ENCODE measurements around the gene IL16. TPM values are rescaled to one million over a fixed set of nuclear protein-coding genes. Genes with fewer than 3 reads are reported as not detected.

The IL16 gene
- total and polyA plus RNA-seq, 4 donors = 1.9 to 6.9 (median 4.4) TPM

GRCh38 chr15:81362790-81363189, 166.1 kb downstream of the IL16 start:
- Histone ChIP-seq H3K9me3 (ENCODE audit: control insufficient read depth in 4 of 4, low read length in 3 of 4) (no peaks in the 10 kb centered on the region), H3K4me1 (ENCODE audit: control insufficient read depth in 4 of 4, insufficient read depth in 4 of 4, low read length in 3 of 4) (no peaks in the 10 kb centered on the region), H3K4me3 (ENCODE audit: low read depth in 1 of 3, low read length in 3 of 3) (no peak overlapping the region), H3K9ac (ENCODE audit: low read depth in 1 of 2, low read length in 2 of 2) (no peak overlapping the region), H3K36me3 (ENCODE audit: control insufficient read depth in 4 of 4, insufficient read depth in 3 of 4, low read depth in 1 of 4, low read length in 3 of 4) (peaks cover 0 to 11% (median 10%) of the 10 kb centered on the region in 4 donors), H3K27me3 (ENCODE audit: control insufficient read depth in 4 of 4, insufficient read depth in 4 of 4, low read length in 3 of 4) (no peaks in the 10 kb centered on the region), H3K27ac (ENCODE audit: low read depth in 1 of 2, low read length in 2 of 2) (no peak overlapping the region)
- 96% methylated on average over 11 of the region's 11 CpGs for WGBS
- TF ChIP-seq NR2F2 (IDR thresholded peaks at IDR 0.05) (no peak), ATF3 (IDR thresholded peaks at IDR 0.05) (no peak), TAF1 (conservative IDR thresholded peaks at IDR 0.05) (no peak), FOXA1 (IDR thresholded peaks at IDR 0.05) (no peak), RAD21 (IDR thresholded peaks at IDR 0.05) (no peak), ZBTB33 (IDR thresholded peaks at IDR 0.05) (no peak), FOXA2 (IDR thresholded peaks at IDR 0.05) (no peak), REST (IDR thresholded peaks at IDR 0.05) (no peak)
- no peak for DNase-seq (ENCODE audit: low spot score)

GRCh38 chr15:81363276-81363675, 166.6 kb downstream of the IL16 start:
- 86% methylated on average over 3 of the region's 3 CpGs for WGBS
- no peak for DNase-seq (ENCODE audit: low spot score)
- H3K36me3 ChIP-seq (ENCODE audit: control insufficient read depth in 4 of 4, insufficient read depth in 3 of 4, low read depth in 1 of 4, low read length in 3 of 4) = peaks cover 0 to 13% (median 10%) of the 10 kb centered on the region in 4 donors

More at GRCh38 chr15:81363276-81363675, 166.6 kb downstream of the IL16 start:
- no peak overlapping the region for H3K9ac ChIP-seq (ENCODE audit: low read depth in 1 of 2, low read length in 2 of 2)
- no peak overlapping the region for H3K27ac ChIP-seq (ENCODE audit: low read depth in 1 of 2, low read length in 2 of 2)
- H3K4me1 ChIP-seq (ENCODE audit: control insufficient read depth in 4 of 4, insufficient read depth in 4 of 4, low read length in 3 of 4) = no peaks in the 10 kb centered on the region
- TF ChIP-seq SP1 (IDR thresholded peaks at IDR 0.05) = no peak
- no peak for TF ChIP-seq EGR1 (IDR thresholded peaks at IDR 0.05; ENCODE audit: low read depth in 2 of 2)
- TF ChIP-seq ZBTB33 (IDR thresholded peaks at IDR 0.05) = no peak
- no peak for TF ChIP-seq GABPA (IDR thresholded peaks at IDR 0.05 in 1 of 2, conservative IDR thresholded peaks at IDR 0.05 in 1 of 2)
- TF ChIP-seq JUND (IDR thresholded peaks at IDR 0.05) = no peak
- TF ChIP-seq RAD21 (IDR thresholded peaks at IDR 0.05) = no peak
- TF ChIP-seq ATF3 (IDR thresholded peaks at IDR 0.05) = no peak
- TF ChIP-seq YY1 (IDR thresholded peaks at IDR 0.05) = no peak
- no peak for TF ChIP-seq HNF4G (IDR thresholded peaks at IDR 0.05)
- TF ChIP-seq FOXA2 (IDR thresholded peaks at IDR 0.05) = no peak
- no peak for TF ChIP-seq TAF1 (conservative IDR thresholded peaks at IDR 0.05)
- no peak for TF ChIP-seq REST (IDR thresholded peaks at IDR 0.05)
- no peak for TF ChIP-seq MAX (IDR thresholded peaks at IDR 0.05)
- no peak for TF ChIP-seq HNF4A (conservative IDR thresholded peaks at IDR 0.05)
- TF ChIP-seq FOXA1 (IDR thresholded peaks at IDR 0.05) = no peak
- no peak for TF ChIP-seq RXRA (IDR thresholded peaks at IDR 0.05)
- TF ChIP-seq NR2F2 (IDR thresholded peaks at IDR 0.05) = no peak
- no peak for TF ChIP-seq CTCF (IDR thresholded peaks at IDR 0.05; ENCODE audit: low read depth, low read length, missing input control)
- no peak overlapping the region for H3K4me3 ChIP-seq (ENCODE audit: low read depth in 1 of 3, low read length in 3 of 3)
- no peaks in the 10 kb centered on the region for H3K9me3 ChIP-seq (ENCODE audit: control insufficient read depth in 4 of 4, low read length in 3 of 4)
- H3K27me3 ChIP-seq (ENCODE audit: control insufficient read depth in 4 of 4, insufficient read depth in 4 of 4, low read length in 3 of 4) = no peaks in the 10 kb centered on the region

All from liver (tissue), 9 donors.